HG03175 (cell line): ENCODE data around the gene TRPM8.

Source experiments
- ATAC-seq: cut with Tn5 transposase; IDR thresholded peaks from one replicate; pipeline ENCODE4 v1.9.1; 2021; ENCODE audit warnings: mild to moderate bottlenecking, moderate library complexity; ENCODE audit not compliant: unreplicated experiment

TRPM8 gene

DNA sequence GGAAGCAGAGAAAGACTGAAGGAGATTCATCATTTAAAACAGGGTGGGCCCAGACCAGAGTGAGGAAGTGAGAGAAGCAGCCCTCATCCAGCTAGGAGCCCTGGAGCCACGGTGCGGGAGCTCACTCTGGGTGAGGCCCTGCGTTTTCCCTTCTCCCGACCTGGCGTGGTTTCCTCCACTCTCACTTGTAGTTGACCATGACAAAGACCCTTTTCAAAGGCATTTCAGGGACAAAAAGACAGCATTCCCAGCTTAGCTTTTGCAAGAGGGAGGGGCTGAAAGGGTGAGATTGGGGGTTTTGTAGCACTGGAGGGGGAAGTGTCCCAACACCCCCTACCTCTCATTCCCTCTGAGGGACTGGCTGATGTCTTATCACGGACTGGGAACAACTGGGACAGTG, 56.6 kb downstream of the TRPM8 start:
- no peak for ATAC-seq

DNA sequence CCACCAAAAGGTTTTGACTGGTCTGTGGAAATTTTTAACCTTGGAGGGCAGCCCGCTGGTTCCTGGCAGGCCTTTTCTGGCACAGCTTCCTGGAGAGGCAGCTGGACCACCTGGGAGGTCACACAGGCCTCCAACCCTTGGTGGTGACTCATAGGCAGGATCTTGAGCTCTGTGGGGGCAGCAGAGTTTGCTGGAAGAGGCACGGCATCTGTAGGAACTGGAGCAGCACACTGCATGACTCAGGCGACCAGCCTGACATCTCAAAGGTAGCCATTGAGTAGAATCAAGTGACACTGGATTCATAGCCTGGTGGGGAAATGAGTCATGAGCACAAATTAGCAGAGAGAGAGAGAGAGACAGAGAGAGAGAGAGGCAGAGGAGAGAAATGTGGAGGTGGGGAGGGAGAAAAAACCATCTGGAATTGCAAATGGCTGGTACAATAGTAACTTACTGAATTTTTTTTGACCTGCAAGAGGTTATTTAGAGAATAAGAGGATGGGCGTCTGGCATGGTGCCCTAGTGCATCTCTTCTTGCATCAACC, 57.4 kb downstream of the TRPM8 start:
- ATAC-seq, result no peak

DNA sequence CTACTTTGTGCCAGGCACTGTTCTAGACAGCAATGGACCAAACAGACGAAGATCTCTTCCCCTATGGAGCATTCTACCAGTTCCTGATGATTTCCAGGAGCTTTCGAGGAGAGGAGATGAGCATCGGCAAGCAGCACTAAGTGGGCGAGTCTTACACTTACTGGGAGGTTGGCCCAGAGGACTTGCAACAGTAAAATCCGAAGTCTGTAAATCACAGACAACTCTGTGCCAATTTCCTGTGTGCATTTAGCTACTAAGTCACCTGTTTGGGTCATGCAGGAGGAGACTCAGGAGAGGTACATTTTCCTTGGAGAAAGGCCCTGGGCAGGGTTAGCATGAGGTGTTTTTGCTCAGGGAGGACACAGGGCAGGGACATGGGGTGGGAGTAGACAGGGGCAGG, 58.9 kb downstream of the TRPM8 start:
- no peak for ATAC-seq

DNA sequence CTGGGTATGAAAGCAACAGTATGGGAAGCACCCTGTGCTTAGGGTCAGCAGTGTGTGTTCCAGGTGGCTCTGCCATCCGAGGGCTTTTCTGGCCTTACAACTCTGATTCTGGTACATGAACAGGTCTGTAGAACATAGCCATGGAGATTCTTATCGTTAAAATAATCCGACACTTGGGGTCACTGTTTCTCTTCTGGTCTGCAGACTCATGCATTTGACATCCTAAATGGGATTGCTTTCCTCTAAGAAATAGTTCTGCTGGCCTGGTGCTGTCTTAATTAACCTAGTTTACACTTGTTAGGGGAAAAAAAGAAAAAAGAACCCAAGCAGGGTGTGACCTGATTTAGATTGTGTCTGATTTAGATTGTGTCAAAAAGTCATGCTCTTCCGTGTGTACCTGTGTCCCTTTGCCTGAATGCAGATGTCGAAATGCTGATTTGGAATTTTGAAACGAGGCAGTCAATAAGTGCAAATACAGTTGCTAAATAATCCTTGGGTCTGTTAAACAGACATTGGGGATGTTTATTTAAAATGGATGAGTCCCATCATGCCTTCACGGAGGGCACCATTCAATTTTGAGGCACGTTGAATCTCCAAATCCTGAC, 59.6 kb downstream of the TRPM8 start:
- ATAC-seq, result no peak

DNA sequence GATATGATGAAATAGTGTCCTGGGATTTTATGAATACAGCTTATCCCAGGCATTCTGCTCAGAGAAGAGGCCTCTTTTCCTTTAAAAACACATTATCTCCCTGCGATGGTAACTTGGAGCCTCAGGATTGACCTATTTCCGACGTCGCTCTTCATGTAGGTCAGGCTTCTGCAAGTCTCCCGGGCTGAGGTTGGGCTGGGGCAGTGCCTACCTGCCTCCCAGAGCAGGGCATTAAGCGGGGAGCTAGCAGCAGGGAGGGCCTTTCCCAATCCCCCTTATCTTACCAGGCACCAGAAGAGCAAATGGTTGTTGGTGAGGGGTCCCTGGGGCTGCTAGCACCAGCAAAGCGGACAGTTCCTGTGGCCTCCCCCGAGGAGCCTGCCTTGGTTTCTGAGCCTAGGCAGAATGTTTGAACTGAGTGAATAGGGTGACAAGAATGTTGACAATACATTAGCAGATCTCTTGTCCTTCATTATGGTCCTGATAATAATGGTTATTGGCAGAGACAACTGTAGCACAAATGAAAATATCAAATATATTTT, 60.2 kb downstream of the TRPM8 start:
- ATAC-seq, result no peak

DNA sequence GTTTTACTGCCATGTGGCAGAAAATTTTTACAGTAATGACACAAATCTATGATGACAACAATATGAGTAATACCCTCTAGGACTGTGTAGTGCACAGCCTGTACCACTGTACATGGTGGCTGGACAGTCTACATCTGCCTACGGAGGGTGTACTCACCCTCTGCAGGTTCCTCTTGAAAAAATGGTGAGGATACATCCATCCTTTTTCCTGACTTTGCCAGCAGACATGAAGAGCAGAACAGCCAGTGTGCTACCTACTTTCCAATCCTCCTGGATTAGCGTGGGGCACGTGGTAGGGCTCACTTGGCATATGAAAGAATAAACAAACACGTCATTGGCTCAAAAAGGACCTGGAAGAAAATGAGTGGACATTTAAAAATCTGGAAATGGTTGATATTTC, 62.6 kb downstream of the TRPM8 start:
- no peak for ATAC-seq

DNA sequence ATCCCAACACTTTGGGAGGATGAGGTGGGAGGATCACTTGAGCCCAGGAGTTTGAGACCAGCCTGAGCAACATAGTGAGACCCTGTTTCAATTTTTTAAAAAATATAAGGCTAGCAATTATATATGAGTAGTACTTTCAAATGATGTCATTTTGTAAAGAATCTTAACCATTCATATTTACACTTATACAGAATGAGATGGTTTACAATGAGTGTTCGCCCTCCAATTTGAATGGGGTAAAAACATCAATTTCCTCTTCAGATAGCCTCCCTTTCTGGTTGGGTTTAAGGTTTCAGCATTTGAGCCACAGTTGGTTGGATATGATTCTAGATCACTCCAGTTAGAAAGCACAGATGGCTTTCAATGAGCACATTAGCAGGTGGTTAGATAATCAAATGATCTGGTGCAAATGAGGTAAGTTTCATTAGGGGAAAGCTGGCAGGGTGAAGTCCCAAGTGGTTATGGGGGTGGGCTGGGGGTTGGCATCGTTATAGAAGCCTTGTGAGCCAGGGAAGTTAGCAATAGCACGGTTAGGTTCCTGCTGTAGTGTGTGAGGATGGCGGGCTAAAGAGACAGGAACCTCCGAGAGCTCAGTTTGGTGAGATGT, 63.9 kb downstream of the TRPM8 start:
- no peak for ATAC-seq

DNA sequence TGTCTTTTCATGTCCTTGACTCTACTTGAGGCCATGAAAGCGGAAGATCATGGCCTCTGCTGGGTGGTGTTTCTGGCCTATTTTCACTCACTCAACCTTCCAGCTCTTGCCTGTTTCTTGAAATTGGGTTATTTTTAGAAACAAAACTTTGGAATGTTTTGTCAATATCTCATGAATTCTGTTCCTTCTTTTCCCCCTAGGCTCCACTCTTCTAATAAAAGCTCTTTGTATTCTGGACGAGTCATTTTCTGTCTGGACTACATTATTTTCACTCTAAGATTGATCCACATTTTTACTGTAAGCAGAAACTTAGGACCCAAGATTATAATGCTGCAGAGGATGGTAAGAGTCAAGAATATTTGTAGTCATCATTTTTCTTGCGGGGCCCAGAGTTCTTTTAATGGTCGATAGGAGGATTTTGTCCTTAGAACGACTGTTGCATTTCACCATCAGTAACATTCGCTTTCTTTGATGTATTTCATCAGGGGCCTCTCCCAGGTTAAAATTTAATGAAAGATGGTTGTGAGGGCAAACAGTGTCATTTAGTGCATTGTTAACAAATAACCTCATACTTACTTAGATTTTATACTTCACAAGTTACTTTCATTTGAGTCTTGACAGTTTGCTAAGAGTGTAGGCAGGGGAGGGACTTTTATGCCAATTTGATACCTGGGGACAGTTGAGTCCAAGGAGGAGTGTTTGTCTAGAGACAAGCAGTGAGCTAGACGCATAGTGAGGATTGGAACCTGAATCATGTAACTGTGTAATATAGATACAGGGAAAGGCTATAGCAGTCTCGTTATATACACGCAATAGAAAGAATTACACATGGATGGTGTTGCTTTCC, 64.6 kb downstream of the TRPM8 start:
- no peak for ATAC-seq

DNA sequence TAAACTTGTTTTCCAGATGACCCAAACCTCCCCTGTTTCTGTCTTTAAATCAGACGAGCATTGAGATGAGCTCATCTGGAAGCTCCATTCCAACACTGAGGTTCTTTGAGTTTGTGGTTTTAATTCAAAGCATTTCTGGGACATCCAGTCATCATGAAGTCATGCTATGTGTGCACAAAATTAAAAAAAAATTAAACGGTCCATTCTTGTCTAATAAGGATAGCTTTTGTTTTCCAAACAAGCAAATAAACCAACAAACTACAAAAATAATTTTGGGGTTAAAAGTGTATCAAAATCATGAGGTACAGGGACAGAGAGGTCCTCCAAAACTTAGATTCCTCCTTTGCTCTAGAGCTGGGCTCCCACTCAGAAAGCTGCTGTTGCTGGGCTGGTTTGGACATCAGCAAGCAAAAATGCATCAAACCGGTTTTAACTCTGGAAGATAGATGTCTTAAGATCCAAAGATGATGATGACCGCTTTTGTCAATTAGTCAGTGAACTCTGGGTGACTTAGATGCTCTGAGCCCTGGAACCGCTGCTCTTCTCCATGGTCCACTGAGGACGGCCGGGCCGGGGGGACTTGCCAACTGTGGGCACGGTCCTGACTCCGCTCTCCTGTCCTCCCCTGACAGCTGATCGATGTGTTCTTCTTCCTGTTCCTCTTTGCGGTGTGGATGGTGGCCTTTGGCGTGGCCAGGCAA, 65.4 kb downstream of the TRPM8 start:
- no peak for ATAC-seq

DNA sequence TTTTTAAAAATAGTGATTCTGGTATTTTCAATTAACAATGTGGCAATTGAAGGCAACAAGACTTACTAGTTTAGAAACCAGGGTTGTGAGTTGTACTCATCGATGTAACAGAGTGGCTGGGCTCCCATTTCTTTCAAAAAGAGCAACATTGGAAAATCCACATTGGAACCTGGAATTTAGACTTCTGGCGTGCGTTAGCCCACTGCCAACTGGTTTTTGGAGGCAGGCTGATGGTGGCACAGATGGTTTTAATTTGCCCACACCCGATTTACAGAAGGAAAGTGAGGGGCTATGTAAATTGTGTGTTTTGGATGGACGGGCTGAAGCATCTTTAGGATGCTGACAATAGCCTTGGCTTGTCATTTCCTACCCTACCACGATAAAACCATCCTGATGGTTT, 66.3 kb downstream of the TRPM8 start:
- ATAC-seq, result no peak

DNA sequence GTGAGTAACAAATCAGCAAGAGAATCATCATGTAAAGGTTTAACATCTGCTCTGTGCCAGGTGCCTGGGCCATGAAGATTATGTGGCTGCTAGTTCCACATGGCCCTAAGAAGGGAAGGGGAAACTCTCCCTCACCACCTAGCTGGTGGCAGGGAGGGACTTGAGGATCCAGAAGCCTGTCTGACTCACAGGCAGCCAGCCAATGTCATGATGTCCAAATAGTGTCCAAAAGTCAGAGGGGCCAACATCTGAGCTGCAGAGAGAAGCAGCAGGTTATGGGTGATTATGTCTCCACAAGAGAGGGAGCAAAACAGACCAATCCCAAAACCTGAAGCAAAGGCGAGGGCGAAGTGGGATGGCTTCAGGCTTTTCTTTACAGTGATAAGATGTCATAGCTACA, 71.4 kb downstream of the TRPM8 start:
- no peak for ATAC-seq

DNA sequence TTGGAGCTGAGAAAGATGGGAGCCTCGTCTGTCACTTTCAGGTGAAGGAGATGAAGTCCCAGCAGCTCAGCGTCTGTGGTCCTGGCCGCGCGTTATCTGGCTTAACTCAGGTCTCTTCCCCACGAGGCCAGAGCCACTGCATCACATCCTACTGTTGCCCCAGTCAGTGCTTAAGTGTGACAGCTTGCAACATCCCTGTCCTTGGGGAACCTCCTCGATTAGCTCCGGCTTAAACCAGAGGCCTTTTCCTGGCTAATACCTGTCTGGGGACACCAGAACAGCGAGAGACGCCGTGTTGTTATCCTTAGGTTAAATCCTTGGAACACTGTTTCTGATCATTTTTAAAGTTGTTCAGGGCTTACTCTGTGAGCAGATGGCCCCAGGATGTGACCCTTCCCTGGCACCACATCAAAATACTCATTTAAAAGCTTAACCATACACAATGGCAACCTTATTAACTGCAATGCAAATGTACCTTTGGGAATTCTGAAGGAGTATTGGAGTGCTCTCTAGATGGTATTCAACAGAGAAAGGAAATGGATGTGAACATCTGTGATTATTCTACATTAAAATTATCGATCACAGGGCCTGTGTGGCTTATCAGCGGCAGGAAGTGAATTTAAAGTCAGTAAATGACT, 72.2 kb downstream of the TRPM8 start:
- ATAC-seq, result no peak

DNA sequence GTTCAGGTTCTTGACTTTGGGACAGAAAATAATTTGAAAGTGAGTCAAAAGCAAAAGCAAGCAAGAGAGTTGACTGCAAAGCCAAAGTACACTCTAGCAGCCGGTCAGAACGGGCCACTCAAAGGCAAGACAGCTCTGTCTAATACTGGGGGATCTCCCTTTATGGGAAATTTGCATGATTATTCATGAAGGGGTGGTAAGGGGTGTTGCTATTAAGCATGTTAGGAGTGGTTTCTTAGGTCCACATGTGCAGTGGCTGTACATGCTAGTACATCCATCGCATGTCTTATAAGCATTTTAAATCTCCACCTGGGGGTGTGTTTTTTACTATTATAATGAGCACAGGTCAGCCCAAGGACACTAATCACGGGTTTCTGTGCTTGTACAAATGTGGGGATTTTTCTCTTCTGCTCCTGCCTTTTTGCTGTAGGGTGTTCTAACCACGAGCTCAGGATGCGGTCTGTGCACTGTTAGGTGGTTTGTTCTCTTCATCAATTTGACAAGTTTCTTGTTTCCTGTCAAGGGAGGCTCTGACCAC, 73.2 kb downstream of the TRPM8 start:
- ATAC-seq, result peak; percentile 70

DNA sequence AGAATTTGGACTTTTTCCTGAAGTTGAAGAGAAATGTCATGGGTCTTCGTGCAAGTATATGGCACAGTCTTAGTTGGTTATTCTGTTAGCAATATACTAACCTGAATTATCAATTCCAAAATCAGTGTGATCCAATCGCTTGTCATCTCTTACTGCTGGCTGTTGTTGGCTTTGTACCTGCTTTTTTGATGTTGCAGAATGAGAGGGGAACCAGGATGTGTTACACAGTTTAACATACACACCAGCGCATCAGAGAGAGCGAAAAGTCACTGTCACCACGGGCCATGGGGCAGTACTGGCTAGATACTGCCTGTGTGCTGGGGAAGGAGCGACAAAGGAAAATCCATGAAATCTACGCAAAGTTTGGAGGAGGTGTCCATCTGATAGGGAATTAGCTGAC, 74.0 kb downstream of the TRPM8 start:
- no peak for ATAC-seq

DNA sequence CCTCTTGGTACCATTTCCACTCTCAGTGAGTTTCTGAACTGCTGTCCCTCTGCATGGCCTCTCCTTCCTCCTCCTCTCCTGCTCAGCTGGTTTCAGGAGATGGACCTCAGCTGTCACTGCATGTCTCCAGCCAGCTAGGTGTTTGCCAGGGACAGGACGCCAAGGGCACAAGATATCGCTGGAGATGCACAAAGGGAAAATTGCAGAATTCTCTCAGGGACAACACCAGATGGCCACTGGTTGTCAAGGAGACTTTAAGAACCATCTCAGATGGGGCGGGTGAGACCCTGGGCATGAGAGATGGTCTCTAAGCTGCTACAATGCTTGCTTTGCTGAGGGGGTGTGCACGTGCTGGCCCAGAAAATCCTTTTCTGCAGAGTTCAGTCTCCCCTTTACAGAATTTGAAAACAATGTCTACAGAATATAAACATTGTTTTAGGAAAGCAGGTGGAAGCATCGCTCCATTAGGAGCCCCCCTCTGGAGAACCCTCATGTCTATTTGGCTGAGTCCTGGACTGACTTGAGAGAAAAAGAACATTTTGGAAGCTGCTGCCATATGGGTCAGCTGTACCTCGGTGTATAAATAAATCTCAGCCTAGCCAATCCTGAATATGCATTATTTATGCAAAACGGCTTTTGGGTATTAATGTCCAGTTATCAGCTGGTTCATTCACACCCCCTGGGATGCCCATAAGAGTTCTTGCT, 75.5 kb downstream of the TRPM8 start:
- ATAC-seq, result no peak

DNA sequence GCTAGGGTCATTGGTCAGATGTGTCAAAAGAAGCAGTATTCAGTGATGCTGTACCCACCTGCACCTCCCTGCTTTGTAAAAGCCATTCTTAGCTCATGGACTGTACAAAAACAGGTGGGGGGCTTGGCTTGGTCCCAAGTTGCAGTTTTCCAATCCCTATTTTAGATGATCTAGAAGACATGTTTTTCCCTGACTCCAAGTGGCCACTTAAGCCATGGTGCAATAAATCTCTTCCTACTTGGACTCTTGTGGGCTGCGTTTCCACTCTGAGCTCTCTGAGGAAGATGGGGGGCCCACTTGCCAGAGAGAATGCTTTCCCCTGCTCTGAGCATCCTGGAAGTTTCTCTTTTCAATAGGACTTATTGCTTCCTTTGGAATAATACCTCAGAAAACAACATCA, 76.3 kb downstream of the TRPM8 start:
- ATAC-seq, result no peak

DNA sequence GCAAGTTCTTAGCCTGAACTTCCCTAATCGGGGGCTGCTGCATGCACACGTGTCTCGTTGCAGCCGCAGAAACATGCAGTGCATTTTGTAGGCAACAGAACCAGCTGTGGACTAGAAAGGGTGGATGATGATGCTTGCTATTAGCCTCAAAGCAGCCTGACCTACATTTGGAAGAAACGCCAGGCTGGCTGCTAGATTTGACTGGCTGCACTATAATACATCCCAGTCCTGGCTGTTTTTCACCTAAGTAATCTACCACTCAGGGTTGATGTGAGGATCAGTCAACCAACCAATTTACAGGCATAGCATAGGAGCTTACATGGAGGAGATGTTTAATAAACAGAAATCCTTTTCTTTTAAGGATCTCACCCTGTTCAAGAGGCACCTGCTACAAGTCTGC, 77.0 kb downstream of the TRPM8 start:
- ATAC-seq, result no peak

DNA sequence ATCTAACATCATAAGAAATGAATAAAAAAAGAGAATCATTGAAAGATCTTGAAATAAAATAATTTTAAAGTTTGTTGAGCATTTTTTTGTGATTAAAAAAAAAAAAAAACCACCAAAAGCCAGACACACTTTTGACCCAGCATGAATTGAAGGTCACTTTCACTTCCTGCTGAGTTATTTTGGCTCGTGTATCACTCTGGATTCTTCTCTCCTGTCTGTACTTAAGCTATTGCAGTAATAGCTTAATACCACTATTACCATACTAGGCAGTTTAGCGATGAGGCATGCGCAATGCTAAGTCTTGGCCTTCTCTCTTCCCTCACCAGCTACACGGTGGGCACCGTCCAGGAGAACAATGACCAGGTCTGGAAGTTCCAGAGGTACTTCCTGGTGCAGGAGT, 78.8 kb downstream of the TRPM8 start:
- ATAC-seq, result no peak

DNA sequence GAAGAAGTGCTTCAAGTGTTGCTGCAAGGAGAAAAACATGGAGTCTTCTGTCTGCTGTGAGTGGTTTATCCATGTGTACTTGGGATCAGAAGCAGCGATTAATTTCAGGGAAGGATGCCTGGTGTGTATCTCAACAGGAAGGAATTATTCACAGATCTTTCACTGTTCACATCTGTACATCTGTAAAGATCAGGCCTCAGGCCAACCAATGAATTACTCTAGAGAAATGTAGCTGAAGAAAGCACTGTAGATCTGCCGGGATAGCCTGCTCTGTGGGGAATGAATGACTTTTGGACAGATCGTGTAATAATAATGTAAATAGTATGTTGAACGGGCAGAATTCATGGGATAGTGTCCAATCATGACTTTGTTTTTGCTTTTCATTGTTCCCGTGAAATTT, 79.3 kb downstream of the TRPM8 start:
- no peak for ATAC-seq

DNA sequence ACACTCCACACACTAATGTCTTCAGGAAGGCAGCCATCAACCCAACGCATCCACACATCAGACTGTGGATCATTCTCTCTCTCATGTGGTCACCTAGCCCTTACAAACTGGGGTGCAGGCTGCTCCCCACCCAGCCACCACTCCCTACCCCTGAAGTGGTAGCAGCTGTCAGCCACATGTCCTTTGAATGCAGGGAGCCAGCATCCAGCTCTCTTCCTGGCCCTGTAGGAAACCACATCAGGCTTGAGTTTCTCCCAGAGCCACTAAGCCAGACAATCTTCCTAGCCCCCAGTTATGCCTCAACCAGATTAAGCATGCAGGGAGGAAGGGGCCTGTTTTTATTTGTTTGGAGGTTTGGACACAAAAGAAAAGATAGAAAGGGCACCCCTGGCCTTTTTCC, 80.5 kb downstream of the TRPM8 start:
- no peak for ATAC-seq
